OCI-LY1 (cell line): Measurements from ENCODE around the gene C3orf49.

Source experiments
- H2AFZ ChIP-seq: fragments of 200-600 bp; sonication (generic), shearing (Covaris generic); 2 replicates; pipeline ENCODE4 v1.6.0; 2014; ENCODE audit warnings: antibody characterized with exemption, mild to moderate bottlenecking, low read length
- H3F3A ChIP-seq: fragments of 200-600 bp; sonication (generic), shearing (Covaris generic); 2 replicates; pipeline ENCODE4 v1.6.0; 2014; ENCODE audit warnings: mild to moderate bottlenecking, antibody characterized with exemption, low read length, moderate library complexity; ENCODE audit not compliant: insufficient read depth
- H3K27ac ChIP-seq: fragments of 200-600 bp; sonication (generic); 2 replicates; pipeline ENCODE4 v1.5.1; 2014; ENCODE audit warnings: low read length, mixed run types, mild to moderate bottlenecking, low read depth; ENCODE audit not compliant: poor library complexity, severe bottlenecking
- H3K27me3 ChIP-seq: fragments of 200-600 bp; sonication (generic); 2 replicates; pipeline ENCODE4 v1.6.0; 2014; ENCODE audit warnings: antibody characterized with exemption, mild to moderate bottlenecking, low read length, moderate library complexity; ENCODE audit not compliant: insufficient read depth
- H3K36me3 ChIP-seq: fragments of 200-600 bp; sonication (generic); 2 replicates; pipeline ENCODE4 v1.6.1; 2014; ENCODE audit warnings: mild to moderate bottlenecking, antibody characterized with exemption, low read length, moderate library complexity, mixed read lengths; ENCODE audit not compliant: insufficient read depth
- H3K4me1 ChIP-seq: fragments of 200-600 bp; sonication (generic); 2 replicates; pipeline ENCODE4 v1.5.1; 2014; ENCODE audit warnings: mild to moderate bottlenecking, low read length, moderate library complexity; ENCODE audit not compliant: insufficient read depth, severe bottlenecking
- H3K4me2 ChIP-seq: fragments of 200-600 bp; sonication (generic), shearing (Covaris generic); 2 replicates; pipeline ENCODE4 v1.6.1; 2014; ENCODE audit warnings: low read length
- H3K4me3 ChIP-seq: fragments of 200-600 bp; sonication (generic); 2 replicates; pipeline ENCODE4 v1.5.1; 2014; ENCODE audit warnings: low read length, low read depth, mild to moderate bottlenecking, mixed read lengths; ENCODE audit not compliant: poor library complexity, severe bottlenecking
- H3K79me2 ChIP-seq: fragments of 200-600 bp; shearing (Covaris generic); 2 replicates; pipeline ENCODE4 v1.6.1; 2016; ENCODE audit warnings: mixed run types, low read length, mixed read lengths; ENCODE audit not compliant: insufficient read depth
- H3K9ac ChIP-seq: fragments of 200-600 bp; sonication (generic), shearing (Covaris generic); 2 replicates; pipeline ENCODE4 v1.6.1; 2014; ENCODE audit warnings: mild to moderate bottlenecking, low read length, mixed read lengths
- H3K9me2 ChIP-seq: fragments of 200-600 bp; sonication (generic), shearing (Covaris generic); 2 replicates; pipeline ENCODE4 v1.6.1; 2014; ENCODE audit warnings: low read depth, mild to moderate bottlenecking, low read length, mixed read lengths
- H3K9me3 ChIP-seq: fragments of 200-600 bp; shearing (Covaris generic); 2 replicates; pipeline ENCODE4 v1.6.1; 2014; ENCODE audit warnings: low read length, mixed read lengths
- H4K20me1 ChIP-seq: fragments of 200-600 bp; sonication (generic), shearing (Covaris generic); 2 replicates; pipeline ENCODE4 v1.6.0; 2016; ENCODE audit warnings: mild to moderate bottlenecking, low read length; ENCODE audit not compliant: insufficient read depth
- CTCF ChIP-seq: fragments of 200-600 bp; sonication (generic), shearing (Covaris generic); IDR thresholded peaks from 2 replicates; pipeline ENCODE4 v1.5.1; 2017; ENCODE audit warnings: mild to moderate bottlenecking, antibody characterized with exemption, low read length, moderate library complexity, mixed read lengths
- EZH2 ChIP-seq: fragments of 200-600 bp; sonication (generic), shearing (Covaris generic); IDR thresholded peaks from 2 replicates; pipeline ENCODE4 v1.8.0; 2017; ENCODE audit warnings: borderline replicate concordance, mixed run types, mild to moderate bottlenecking, antibody characterized with exemption, low read length, moderate library complexity, mixed read lengths

Gene C3orf49

GRCh38 chr3:63874769-63875168 is 55.7 kb downstream of the C3orf49 start:
- peaks cover 96% of the 10 kb centered on the region for H3K79me2 ChIP-seq
- TF ChIP-seq CTCF (no peak), EZH2 (no peak)
- no peaks in the 10 kb centered on the region for H3K36me3 ChIP-seq
- no peak overlapping the region for H3K4me3 ChIP-seq
- H3K9me3 ChIP-seq = no peaks in the 10 kb centered on the region
- no peak overlapping the region for H3K4me2 ChIP-seq
- no peaks in the 10 kb centered on the region for H3F3A ChIP-seq
- H3K9me2 ChIP-seq = no peaks in the 10 kb centered on the region
- no peaks in the 10 kb centered on the region for H3K27me3 ChIP-seq
- no peaks in the 10 kb centered on the region for H4K20me1 ChIP-seq
- H3K27ac ChIP-seq = no peak overlapping the region
- peaks cover 44% of the 10 kb centered on the region for H3K4me1 ChIP-seq
- no peak overlapping the region for H2AFZ ChIP-seq
- no peak overlapping the region for H3K9ac ChIP-seq

- no peaks in the 10 kb centered on the region for H3K36me3 ChIP-seq
- no peaks in the 10 kb centered on the region for H3F3A ChIP-seq
- H2AFZ ChIP-seq = no peak overlapping the region
- H3K4me1 ChIP-seq = peaks cover 38% of the 10 kb centered on the region
- TF ChIP-seq EZH2 (no peak), CTCF (no peak)
- H3K27ac ChIP-seq = no peak overlapping the region
- H3K9ac ChIP-seq = no peak overlapping the region
- H4K20me1 ChIP-seq = no peaks in the 10 kb centered on the region
- H3K4me3 ChIP-seq = no peak overlapping the region
- no peak overlapping the region for H3K4me2 ChIP-seq
- peaks cover 96% of the 10 kb centered on the region for H3K79me2 ChIP-seq
- no peaks in the 10 kb centered on the region for H3K9me2 ChIP-seq
- no peaks in the 10 kb centered on the region for H3K27me3 ChIP-seq
- no peaks in the 10 kb centered on the region for H3K9me3 ChIP-seq
Observed at GRCh38 chr3:63875510-63875909, 56.4 kb downstream of the C3orf49 start.

GRCh38 chr3:63876260-63876659 is 57.2 kb downstream of the C3orf49 start:
- H3K9me3 ChIP-seq = no peaks in the 10 kb centered on the region
- H3K9ac ChIP-seq = no peak overlapping the region
- no peaks in the 10 kb centered on the region for H4K20me1 ChIP-seq
- no peak overlapping the region for H3K4me3 ChIP-seq
- peaks cover 96% of the 10 kb centered on the region for H3K79me2 ChIP-seq
- H3K27ac ChIP-seq = no peak overlapping the region
- no peaks in the 10 kb centered on the region for H3K9me2 ChIP-seq
- no peak for TF ChIP-seq EZH2
- no peak for TF ChIP-seq CTCF
- no peak overlapping the region for H2AFZ ChIP-seq
- H3F3A ChIP-seq = no peaks in the 10 kb centered on the region
- H3K27me3 ChIP-seq = no peaks in the 10 kb centered on the region
- H3K4me1 ChIP-seq = peaks cover 31% of the 10 kb centered on the region
- H3K36me3 ChIP-seq = no peaks in the 10 kb centered on the region
- H3K4me2 ChIP-seq = no peak overlapping the region
